Fibroblast of the aortic adventitia (primary cell): ENCODE data around the gene TMPRSS11A. TPM values are rescaled to one million over a fixed set of nuclear protein-coding genes. Genes with fewer than 3 reads are reported as not detected.

ENCODE experiments used
- DNase-seq: peaks from one replicate; pipeline ENCODE4 v3.0.0-alpha.2; 2010; ENCODE audit warnings: low read depth
- H3K4me3 ChIP-seq: 2 replicates; pipeline ENCODE4 v1.5.1; 2011; ENCODE audit warnings: low read depth, mild to moderate bottlenecking, control low read depth, low read length, moderate library complexity
- CTCF ChIP-seq: IDR thresholded peaks from 2 replicates; pipeline ENCODE4 v1.5.1; 2011; ENCODE audit warnings: mild to moderate bottlenecking, low read length, control low read depth, inconsistent platforms; ENCODE audit not compliant: insufficient read depth
- total RNA-seq: library from RNA; depleted of rRNA; stranded (reverse); fragments of >200 nt; gene quantifications from 2 replicates; pipeline ENCODE4 v1.2.3, GENCODE V29; 2012; ENCODE audit warnings: low replicate concordance

The TMPRSS11A gene
- total RNA-seq, 1 donor = under 0.01 TPM

- TF ChIP-seq CTCF = no peak
Observed at GRCh38 chr4:67973608-67974007, 10.3 kb upstream of the TMPRSS11A start.

GRCh38 chr4:67954890-67955289 lies 8.4 kb downstream of the TMPRSS11A start:
- TF ChIP-seq CTCF = no peak
- no peak for DNase-seq

More at GRCh38 chr4:67973608-67974007, 10.3 kb upstream of the TMPRSS11A start:
- H3K4me3 ChIP-seq = no peak overlapping the region
- DNase-seq = no peak

GRCh38 chr4:67941074-67941473 lies 22.2 kb downstream of the TMPRSS11A start:
- no peak overlapping the region for H3K4me3 ChIP-seq
- TF ChIP-seq CTCF = no peak
- no peak for DNase-seq

More at GRCh38 chr4:67954890-67955289, 8.4 kb downstream of the TMPRSS11A start:
- H3K4me3 ChIP-seq = no peak overlapping the region

- H3K4me3 ChIP-seq = no peak overlapping the region
- no peak for DNase-seq
- TF ChIP-seq CTCF = no peak
Observed at GRCh38 chr4:67940506-67940905, 22.8 kb downstream of the TMPRSS11A start.

GRCh38 chr4:67939195-67939594 lies 24.1 kb downstream of the TMPRSS11A start:
- TF ChIP-seq CTCF = no peak
- no peak for DNase-seq
- H3K4me3 ChIP-seq = no peak overlapping the region

DNA sequence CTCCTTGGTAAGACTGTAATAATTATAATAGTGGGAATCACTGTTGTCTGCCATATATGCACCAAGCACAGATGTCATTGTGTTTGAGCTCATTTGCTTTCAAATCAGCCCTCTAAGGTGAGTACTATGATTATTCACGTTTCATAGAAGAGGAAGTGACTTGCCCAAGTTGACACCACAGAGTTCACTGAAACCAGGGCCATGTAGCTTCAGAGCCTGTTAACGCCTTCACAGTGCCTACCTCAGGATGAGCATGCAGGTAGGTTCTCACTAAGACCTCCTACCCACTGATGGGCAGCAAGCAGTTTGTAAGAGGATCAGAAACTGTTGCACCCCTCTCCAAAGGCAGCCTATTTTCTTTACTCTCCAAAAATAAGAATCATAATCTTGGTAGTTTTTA lies 27.4 kb downstream of the TMPRSS11A start:
- no peak overlapping the region for H3K4me3 ChIP-seq
- no peak for TF ChIP-seq CTCF
- DNase-seq = no peak

- H3K4me3 ChIP-seq = no peak overlapping the region
- TF ChIP-seq CTCF = no peak
- DNase-seq = no peak
Observed at GRCh38 chr4:67934628-67935027, 28.7 kb downstream of the TMPRSS11A start.
